Hematopoietic multipotent progenitor cell treated with erythropoietin and hydrocortisone succinate and interleukin-3 and kit ligand, for 6 days (in vitro differentiated cells): Measurements from ENCODE around the gene SH3YL1.

Source experiments
- DNase-seq: peaks from one replicate; pipeline ENCODE4 v3.0.0-alpha.2; 2015

The SH3YL1 gene

DNA sequence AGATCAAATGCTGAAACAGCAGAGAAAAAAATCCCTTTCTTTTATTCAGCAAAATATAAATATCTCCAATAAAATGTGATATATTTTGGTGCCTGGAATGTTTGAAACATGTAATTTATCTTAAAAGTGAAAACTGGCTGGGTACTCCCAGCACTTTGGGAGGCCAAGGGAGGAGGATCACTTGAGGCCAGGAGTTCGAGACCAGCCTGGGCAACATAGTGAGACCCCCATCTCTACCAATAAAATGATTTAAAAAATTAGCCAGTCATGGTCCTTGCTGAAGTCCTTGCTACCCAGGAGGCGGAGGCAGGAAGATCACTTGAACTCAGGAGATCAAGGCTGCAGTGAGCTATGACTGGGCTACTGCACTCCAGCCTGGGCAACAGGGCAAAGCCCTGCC, 8.6 kb downstream of the SH3YL1 start:
- DNase-seq = no peak

DNA sequence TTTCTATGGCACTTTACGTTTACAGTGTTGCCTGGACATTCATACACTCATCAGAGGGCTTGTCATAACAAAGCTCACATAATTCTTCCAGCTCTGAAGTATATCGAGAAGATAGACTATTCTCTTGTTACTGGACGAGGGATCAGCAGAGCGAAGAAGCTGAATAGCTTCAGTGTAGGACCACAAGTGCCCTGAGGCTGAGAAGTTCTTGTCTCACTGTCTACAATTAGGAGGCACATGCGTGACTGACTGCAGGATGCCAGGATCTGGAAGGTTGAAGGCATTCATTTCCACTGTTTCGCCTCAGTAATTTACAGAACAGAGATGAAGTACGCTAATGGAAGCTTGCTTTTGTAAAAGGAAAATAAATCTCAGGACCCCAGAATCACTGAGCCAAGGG, 9.6 kb downstream of the SH3YL1 start:
- DNase-seq = no peak

DNA sequence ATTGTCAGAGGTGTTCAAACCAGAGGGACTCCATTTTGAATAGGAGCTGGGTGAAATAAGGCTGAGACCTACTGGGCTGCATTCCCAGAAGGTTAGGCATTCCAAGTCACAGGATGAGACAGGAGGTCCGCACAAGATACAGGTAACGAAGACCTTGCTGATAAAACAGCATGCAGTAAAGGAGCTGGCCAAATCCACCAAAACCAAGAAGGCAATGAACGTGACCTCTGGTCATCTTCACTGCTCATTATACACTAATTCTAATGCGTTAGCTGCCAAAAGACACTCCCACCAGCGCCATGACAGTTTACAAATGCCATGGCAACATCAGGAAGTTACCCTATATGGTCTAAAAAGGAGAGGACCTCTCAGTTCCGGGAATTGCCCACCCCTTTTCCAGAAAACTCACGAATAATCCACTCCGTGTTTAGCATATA, 10.6 kb downstream of the SH3YL1 start:
- DNase-seq = no peak

DNA sequence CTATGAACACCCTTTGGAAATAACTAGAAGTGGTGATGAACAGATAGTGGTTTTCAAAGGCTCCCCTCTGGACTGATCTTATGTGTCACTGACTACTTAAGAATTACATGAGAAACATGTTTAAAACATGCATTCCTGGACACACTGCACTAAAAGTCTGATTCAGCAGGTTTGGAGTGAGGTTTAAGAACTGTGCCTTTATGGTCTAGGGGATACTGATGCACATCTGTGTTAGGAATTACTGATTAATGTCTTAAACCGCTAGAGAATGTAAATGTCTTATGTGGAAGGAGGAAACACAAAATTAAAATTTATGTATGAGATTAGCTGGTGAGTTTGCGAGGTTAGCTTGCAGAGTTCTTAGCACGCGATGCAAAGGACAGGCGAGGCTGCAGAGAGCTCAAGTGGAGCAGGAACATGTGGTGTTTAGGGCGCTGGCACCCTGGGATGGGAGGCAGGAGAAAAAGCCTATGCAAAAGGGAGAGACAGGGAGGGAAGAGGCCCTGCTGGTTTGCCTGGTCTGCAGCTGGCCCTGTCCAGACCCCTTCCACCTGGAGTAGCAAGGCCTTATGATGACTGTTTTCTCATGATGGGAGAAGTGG, 11.7 kb downstream of the SH3YL1 start:
- no peak for DNase-seq

DNA sequence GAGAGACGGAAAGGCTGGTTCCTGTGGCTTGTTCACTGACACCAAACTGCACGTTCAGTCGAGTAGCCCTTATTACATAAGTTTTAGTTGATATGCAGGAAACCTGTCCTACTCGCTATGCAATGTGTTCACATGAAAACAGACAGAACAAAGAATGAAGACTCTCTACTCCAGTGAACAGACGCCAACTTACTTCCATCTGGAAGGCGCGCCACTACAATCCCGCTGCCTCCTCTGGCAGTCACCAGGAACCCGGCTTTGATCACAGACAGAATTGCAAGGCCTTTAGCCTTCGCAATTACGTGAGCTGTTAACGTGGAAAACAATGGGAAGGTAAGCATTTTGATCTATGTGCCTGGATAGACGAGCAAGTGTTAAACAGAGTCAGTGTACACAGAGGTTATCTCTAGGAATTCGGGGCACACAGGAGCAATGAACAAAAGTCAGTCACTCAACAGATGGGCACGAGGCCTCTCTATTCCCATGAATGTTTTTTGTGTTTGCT, 14.2 kb downstream of the SH3YL1 start:
- DNase-seq = no peak

DNA sequence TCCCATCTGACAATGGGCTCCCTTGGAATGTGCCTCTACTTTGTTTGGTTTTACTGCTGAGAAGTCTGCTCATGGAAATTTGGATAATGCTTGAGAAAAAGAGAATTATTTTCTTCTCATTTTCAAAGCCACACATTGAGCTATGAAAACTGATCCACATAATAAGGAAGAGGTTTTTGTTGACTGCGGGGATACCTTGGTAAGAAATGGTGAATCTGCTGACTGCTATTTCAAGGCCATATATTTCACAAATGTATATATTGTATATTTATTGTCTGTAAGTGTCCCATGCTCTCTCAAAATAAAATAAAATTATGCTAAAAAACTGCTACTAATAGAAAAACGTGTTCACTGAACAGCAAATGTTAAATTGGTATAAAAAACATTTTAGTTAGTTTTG, 15.1 kb downstream of the SH3YL1 start:
- no peak for DNase-seq

DNA sequence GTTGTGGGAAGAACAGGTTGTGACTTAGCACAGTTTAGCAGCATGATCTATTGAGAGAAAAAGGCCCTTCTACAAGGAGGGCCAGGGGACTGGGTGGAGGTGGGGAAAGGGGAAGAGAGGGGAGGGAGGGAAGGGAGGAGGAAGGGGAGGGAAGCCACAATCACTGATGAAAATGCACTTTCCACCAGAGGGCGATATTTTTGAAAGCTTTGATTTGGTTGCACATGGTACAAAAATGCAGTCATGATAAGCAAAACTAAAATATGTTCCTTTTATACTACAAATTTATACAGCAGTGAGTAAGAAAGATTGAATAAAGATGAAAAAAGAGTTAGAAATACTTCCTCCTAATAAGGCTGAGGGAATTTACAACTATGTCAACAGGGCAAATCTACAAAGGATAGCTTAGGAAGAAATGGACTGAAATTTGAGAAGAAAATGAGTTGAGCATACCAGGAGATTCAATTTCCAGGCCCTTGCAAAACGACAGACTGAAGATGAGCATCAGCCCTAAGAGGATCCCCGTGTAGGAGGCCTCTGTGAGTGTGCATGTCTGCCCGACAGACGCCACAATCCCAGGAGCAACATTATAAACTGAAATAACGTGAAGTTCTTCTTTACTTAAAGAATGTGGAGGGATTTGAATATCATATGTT, 17.2 kb downstream of the SH3YL1 start:
- DNase-seq = peak; percentile 72

DNA sequence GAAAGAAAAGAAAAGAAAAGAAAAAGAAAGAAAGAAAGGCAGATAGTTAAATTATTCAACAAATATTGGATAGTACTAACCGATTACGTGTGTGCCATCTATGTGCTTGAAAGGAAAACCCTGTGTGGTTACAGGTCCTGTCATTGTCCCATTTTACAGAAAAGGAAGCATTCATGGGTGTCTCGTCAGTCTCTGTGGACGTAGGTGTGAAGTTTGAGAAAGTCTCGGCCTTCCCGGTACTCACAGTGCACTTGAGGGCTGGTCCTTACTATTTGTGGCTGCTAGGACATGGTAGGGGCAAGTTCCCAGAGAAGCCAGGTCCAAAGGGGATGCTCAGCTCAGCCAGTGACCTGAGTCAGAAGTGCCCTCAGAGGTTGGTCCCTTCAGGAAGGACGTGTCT, 19.3 kb downstream of the SH3YL1 start:
- DNase-seq = no peak

DNA sequence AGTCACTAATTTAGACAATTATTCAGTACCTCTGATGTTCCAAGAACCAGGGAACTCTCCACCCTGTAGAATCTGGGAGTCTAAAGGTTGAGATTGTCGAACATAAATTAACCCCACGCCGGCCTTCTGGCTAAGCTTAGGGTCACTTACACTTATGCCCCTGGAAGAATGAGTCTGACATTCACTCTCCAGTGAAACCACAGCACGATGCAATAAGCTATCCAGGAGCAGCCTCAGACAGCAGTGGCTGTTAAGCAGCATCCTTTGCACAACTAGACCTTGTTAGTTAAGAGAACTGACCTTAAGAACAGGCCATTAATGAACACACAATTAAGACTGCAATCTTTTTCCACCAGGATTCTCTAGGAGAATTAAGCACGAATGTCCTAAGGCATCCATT, 25.0 kb downstream of the SH3YL1 start:
- DNase-seq = no peak

DNA sequence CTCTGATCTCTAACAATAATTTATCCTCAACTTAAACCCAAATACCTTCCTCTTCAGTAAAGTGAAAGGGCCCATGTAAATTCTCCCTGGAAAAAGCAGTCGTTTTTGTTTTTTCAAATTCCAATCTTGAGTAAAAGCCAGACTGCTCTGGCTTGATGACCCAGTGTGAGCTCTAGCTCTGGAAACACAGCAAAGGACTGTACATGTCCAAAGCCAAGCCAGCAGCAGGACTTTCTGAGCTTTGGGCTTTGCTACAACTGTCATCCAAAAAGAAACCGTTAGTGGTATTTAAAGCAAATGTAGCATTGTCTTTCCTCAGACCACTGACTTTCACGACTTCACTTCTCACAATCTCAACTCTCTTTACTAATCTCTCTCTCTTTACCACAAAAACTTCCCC, 25.4 kb downstream of the SH3YL1 start:
- DNase-seq = no peak

DNA sequence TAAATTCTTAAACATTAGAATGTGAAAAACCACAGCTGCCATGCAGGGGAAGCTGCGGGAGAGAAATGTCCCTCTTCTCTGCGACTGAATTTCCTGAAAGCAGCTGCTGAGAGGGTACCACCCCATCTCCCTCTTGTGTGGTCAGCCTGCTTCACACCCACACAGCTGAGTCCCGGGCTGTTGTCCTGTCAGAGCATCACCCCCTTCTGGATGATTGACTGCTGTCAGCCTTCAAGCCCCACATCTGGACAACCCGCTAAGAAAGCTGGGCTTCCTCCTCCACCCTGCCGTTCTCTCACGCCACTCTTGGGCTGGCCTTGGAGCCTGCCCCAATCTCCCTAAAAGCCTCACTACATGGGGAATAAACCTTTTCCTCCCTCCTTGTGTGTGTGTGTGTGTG, 26.0 kb downstream of the SH3YL1 start:
- DNase-seq = no peak

DNA sequence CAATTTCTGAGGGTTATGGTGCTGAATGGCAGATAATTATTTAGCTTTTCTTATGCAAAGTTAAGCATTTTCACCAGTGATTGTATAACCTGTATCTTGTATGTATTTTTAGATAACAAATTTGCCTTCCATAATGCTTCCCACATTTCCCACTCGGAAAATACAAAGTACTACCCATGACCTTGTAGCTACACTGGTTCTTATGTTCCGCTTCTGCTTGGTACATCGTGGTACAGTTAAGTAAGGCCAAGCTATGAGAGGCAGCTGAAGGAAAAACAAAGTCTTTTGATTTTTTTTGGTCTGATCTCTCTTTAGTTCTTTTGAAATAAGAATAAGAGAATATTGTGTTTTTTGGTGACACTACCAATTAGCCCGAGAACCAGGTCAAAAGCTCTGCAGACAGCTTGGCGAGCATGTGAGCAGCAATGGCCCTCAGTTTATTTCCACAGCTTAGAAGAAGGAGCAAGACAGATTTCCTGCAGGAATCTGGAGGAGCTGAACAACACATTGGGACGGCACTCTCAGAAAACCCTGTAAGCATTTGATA, 26.8 kb downstream of the SH3YL1 start:
- no peak for DNase-seq

DNA sequence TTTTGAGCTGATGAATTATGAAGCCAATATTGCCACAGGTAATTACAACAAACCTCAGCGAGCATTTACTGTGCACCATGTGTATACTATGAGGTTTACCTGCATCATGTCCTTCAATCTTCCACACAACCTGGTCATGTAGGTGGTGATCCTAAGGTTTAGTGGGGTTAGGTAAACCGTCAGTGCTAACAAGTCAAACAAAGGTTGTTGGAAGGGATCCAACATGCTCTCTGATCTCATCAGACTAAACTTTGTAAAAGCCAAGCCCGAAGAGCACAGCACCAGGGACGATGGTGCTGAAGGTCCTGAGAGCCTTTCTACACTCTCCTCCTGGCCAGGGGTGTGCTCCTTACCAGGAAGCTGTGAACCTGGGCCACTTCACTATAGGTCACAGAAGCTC, 29.4 kb downstream of the SH3YL1 start:
- no peak for DNase-seq

DNA sequence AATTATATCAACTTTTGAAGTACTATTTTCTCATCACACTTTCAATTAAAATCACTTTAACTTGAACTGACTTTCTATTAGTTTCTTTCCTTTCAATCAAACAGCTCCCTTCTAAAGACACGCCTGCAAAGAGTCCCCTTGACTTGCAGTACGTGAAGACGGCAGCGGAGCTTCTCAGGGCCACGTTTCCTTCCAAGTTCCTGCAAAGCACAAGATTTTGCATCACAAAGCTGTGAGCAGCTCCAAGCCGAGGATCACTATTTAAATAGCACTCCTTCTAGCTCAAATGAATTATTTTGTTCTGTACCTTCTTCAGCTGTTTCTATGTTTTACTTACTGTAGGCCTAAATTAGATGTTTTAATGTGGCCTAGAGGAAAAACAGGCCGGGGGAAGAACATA, 30.8 kb downstream of the SH3YL1 start:
- DNase-seq = no peak

DNA sequence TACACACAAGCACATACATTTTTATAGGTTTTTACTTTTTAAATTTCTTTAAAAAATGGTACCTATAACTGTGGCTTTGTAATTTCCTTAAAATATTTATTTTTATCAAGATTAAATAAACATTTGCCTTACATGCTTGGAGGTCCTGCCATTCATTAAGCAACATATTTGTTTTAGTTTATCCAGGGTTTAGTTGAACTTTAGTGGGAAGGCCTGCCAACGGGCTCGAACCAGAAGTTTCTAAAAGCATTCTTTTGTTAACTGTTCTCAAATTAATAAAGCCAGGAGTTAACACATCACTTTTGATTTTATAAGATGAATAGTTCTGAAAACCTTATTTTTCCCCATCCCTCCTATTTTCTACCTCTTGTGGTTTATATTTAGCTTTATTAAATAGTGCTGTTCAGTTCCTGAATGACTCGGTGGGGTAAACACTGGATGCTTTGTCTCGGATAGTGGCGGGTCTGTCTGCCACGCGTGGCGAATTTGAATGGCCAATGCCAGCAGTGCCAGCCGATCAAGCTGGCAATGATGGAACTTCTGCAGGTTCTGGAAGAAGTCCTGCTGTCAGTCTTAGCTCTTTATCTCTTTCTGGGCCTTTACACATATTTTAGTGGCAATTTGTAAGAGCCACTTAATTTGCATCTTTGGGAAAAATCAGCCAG, 32.2 kb downstream of the SH3YL1 start:
- no peak for DNase-seq

DNA sequence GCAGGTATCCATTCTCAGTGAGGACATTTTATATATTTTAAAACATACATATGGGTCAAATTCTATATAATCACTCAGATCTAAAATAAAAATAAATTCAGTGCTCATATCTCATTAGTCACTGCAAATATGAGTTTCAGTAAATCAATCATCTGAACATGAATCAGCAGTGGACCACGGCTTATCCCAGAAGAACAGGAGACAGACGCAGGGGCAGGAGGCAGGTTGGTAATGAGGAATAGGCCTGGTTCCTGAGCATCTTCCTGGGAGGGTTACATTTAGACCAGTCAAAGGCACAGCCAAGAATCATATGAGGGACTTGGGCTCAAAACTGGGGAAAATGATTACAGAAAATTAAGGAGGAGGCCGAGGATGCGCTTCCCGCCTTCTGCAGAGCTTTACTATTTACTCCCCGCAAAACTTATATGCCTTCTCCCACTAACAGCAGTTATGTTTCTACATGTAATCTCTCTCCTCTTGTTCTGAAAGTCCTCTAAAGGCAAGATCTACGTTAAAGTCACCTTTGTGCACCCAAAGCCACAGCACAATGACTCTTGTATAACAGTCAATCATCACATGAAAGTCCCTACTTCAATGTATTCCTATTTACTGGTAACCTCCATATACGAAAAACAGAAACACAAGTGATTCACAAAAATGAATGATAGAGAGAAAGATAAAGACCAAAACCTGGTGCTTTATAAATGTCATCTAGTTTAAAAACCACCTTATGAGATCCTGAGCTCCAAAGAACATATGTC, 35.1 kb downstream of the SH3YL1 start:
- no peak for DNase-seq

DNA sequence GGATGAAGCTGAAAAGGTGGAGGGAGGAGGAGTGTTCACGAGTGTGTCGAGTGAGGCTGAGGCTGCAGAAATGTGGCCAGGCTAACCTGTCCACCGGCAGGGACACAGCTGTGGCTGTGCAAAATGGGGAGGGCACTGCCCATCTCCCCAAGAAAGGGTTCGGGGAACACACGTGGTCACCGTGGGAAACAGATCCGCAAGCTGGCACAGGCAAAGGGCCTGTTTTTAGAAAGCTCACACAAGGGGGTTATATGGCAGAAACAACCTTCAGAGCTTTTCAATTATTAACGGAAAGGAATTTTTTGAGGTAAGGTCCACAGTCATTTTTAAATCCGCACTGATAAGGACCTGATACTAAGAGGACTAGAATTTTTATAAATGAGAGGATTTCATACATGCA, 35.7 kb downstream of the SH3YL1 start:
- no peak for DNase-seq

DNA sequence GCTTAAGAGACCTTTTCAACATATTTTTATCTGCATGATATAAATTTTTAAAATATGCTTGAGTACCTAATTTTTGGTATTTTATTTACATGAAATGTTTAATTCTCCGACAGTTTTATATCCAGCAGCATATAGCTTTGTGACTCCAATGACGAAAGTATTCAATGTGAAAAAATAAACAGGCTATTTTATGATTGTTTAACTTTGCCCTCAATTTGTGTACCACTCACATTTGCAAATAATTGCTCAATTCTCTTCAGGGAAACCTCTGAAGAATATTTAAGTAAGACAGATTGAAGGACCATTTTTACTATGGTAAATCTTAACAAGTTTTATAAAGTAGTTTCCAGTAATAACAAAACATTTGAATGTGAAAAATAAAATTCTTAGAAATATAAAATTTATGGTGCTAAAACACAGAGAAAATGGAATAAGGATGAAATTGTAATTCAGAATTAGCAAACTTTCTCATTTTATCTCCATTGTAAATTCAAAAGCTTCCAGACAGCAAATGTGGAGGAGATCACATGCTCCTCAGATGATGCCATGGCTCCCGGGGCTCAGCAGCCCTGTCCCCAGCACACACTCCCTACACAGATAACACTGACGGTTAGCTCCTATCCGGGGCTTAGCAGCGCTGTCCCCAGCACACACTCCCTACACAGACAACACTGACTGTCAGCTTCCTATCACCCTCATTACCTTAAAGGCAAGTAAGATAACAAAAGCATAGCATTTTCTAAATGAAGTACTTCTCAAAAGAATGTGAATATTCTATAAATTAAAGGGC, 39.7 kb downstream of the SH3YL1 start:
- DNase-seq = peak; percentile 39

DNA sequence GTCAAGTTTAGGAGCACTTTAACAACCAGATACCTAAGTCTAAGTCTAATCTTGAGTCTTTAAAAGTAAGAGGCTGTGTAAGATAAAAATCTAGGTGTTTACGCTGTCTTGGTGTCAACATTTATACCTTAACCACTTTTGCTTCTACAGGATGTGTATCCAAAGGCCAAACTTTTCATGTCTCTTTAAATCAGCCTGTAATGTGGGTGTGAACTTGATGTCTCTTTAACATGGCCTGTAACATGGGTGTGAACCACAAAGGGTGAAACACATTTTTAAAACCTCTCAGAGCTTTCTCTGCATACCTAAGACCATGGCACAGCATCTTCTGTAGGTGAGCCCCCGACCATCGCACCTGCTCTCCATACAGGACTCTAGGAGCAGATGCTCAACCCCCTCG, 40.4 kb downstream of the SH3YL1 start:
- DNase-seq = no peak

DNA sequence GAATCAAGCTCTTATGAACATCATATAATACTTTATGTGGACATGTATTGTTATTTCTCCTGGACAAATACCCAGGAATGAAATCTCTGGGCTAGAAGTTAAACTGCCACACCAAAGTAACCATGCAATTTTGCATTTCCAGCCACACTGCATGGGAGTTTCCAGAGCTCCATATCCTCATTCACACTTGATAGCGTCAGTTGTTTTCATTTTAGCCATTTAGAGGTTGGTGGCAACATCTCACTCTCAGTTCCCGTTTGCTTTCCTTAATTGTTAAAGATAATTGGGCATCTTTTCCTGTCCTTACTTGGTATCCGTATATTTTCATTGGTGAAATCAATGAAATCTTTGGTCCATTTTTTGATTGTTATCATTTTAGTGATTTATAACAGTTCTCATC, 47.8 kb downstream of the SH3YL1 start:
- DNase-seq = no peak

DNA sequence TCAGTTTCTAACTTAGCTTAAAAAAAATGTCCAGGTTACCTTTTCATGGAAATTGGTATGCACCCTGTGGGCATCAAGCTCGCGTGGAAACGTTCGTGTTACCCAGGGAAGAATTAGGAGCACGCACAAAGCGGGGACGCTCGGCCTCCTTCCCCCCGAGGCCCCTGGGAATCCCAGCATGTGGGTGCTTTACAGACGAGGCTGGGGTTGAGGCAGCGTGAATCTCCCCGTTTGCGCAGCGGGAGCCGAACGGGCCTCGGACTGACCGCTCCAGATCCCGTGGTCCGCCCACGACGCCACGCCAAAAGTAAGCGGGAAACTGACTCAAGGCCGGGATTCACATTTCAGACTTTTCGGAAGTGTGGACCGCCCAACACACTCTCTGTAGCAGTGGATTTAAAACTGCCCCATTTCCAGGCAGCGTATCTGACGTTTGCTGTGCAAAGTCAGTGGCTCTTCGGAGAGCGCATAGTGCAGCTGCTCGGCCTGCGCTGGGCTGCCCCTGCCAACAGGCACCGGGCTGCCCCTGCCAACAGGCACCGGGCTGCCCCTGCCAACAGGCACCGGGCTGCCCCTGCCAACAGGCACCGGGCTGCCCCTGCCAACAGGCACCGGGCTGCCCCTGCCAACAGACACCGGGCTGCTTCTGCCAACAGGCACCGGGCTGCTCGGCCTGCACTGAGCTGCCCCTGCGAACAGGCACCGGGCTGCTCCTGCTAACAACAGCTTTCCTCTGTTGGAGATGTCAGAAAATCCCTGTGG, 49.7 kb downstream of the SH3YL1 start:
- DNase-seq = no peak
